CD4-positive, alpha-beta T cell treated with Interleukin-17A for 4 hours (primary cell): ENCODE data around the gene FGFR2.

Experiments used
- DNase-seq: peaks from one replicate; pipeline ENCODE4 v3.0.0-alpha.2; 2020; ENCODE audit warnings: mixed read lengths

Gene FGFR2

DNA sequence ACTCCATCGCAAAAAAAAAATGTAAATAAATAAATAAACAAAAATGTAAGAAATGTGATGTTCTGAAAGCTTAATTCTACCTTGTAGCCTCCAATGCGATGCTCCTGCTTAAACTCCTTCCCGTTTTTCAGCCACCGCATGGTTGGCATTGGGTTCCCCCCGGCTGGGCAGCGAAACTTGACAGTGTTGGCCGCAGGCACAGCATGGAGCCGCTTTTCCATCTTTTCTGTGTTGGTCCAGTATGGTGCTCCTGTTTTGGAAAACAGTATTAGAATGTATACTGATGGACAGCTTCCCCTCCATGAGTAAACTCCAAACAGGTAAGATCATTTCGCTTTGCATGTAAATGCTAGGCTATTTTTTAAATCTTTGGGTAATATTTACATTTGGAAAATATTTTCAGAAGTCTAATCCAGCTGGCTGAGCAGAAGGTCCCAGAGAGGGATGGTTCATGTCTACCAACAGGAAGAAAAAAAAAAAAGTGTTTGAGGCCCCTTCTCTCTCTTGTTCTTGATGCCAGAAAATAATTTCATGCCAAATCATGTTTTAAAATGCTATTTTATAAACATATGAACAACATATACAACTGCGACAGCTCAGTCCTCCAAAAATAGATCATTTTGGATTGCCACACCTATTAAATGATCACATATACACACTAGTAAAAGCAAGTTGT, 46.9 kb downstream of the FGFR2 start:
- DNase-seq: no peak

DNA sequence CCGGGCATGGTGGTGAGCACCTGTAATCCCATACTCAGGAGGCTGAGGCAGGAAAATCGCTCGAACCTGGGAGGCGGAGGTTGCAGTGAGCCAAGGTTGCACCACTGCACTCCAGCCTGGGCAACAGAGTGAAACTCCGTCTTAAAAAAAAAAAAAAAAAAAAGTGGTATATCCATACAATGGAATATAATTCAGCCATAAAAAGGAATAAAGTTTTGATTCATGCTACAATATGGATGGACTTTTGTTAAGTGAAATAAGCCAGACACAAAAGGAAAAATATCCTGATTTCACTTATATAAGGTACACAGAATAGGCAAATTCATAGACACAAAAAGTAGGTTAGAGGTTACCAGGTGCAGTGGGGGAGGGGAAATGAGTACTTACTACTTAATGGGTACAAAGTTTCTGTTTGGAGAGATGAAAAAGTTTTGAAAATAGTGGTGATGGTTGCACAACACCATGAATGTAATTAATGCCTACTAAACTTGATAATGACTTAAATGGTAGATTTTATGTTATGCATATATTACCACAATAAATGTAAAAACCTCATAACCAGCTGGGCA, 53.9 kb downstream of the FGFR2 start:
- no peak for DNase-seq

DNA sequence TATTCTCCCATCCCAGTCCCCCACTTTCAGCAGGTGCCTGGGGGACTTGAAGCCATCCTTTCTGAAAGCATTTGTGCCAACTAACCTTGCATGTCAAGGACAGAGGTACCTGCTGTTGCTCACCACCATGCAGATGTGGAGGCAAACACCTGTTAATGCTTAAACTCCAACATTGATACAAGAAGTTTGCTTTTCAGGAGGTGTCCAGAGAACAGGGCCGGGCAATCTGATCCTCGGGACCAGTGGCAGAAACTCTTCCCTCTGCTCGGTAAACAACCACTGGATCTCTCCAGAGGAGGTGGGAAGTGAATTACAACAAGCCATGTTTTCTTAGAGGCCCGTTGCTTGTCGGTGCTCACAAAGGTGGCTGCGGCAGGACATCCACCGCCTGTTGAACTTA, 54.7 kb downstream of the FGFR2 start:
- DNase-seq: no peak

DNA sequence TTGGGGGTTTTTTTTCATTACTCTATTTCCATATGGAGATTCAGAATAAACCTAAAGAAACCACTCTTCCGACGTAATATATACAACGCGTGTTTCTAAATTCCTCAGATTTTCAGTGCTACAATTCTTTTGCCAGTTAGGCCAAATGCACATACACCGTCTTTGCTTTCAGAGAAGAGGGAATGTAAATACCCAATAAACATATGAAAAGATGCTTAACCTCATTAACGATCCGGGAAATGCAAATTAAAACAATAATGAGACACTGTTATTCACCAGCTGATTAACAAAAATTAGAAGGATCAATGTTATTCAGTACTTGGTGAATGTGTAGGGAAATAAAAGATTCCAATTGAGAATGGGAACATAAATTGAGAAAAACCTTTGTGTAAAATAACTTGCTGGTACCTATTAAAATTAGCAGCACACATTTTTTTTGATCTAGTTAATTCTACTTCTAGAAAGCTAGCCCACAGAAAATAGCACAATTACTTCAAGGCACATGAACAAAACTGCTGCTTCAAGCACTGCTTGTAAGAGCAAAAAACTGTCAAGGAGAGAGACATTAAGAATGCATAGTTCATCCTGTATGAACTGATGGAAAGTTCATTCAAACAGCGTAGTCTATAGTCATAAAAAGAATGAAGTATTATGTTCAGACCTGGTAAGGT, 56.7 kb downstream of the FGFR2 start:
- DNase-seq: no peak

DNA sequence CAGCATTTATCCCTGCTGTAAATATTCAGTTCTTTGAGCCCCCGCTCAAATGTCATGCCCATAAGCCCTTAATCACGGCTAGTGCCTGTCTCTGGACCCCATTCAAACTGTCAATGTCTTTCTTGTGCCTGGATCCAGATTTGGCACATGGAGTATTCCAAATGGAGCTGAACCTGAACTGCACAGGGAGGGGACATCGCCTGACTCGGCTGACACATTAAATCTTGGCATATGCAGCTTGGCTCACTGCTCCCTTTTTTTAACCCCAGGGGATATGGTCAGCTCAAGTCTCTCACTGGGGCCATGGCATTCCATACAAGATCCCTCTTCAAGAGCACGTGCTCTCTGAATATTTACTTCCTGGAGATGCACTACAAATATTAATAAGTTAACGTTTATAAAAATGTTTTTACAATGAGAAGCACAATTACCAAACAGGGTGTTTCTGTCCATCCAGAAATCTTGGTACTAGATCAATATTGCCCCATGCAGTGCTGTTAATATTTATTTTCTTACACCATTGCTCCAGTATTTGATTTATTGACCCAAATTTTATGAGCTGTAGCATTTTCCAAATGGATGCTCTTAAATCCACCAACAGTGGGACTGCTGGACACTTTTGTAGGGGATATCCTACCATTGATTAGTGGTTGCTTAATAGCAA, 57.4 kb downstream of the FGFR2 start:
- DNase-seq: no peak

DNA sequence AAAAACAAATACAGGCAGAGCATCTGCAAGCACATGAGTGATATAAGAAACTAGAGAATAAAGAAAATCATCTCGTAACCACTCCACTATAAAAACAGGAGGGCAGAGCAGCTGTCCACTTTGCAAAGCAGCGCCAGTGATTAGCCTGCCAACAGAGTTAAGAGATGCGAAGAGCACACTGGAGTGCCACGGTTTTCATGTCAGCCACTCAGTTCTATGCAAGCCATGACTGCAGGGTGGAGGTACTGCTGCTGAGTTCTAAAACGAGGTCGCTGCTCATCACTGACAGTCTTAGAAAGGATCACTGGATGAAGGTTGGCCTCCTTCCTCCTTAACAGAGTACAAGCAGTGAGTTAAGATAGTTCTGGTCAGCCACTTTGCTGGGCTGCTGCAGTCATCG, 58.5 kb downstream of the FGFR2 start:
- DNase-seq: no peak

DNA sequence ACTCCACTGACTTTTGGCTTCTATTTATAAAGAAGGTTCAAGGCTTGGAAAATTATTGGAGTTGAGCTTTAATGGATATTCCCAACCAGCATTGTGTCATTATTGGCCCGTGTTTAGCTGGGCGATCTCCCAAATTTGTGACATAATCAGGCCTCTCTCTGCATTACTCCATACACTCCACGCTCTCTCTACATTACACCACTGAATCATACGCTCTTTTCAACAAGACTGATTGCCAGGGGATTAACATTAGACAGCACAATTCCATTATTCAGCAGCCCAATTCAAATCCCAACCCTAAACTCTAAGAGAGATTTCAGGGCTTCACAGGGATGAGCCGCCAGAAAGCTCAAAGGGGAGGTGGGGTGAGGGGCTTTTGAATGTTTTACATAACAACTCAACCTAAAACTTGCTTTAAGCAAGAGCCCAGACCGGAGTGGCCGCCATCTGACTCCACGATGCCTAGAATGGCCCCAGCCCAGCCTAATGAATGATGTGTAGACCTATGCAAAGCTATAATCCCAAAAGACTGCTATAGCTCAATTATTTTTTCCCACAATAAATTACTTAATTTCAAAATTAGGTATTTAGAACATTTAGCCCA, 61.8 kb downstream of the FGFR2 start:
- no peak for DNase-seq

DNA sequence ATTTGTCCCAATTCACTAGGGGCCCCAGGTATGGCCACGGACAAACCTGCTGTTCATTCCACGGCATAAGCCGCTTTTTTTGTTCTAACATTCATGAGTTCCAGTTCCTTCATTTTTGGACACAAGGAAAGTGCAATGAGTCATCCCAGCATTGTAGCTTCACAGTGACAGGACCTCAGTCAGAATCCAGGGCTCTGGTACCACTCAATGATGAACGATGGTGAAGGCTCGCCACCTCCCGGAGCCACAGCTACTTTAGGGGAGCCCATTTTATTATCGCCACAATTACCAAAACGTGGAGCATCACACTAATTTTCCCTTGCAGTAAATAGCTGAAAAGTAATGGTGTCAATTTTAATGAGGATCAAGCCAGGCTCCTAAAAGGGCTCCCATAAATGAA, 62.9 kb downstream of the FGFR2 start:
- DNase-seq: no peak

DNA sequence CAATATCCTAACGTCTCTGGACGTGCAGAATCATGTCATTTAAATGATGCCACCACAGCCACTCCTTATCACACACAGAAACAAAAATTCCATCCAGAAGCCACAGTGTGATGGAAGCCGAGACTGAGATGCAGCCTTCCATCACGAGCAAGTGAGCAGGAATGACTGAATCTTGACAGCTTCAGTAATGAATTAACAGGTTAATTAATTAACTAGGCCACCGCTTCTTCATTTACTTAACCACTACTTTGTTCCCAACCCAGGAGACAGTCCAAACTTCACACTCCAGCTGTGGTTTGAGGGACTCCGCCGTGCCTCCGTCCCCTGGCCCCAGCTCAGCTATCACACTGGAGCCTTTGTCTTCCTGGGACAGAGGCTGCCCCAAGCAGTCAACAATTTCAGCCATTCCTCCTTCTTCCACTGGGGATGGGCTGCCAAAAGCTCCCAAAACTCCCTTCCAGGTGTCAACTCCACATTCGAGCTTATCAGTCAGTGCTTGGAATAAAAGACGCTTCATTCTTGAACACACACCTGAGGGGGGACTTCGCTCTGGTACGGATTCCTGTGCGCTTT, 65.9 kb downstream of the FGFR2 start:
- DNase-seq: no peak

DNA sequence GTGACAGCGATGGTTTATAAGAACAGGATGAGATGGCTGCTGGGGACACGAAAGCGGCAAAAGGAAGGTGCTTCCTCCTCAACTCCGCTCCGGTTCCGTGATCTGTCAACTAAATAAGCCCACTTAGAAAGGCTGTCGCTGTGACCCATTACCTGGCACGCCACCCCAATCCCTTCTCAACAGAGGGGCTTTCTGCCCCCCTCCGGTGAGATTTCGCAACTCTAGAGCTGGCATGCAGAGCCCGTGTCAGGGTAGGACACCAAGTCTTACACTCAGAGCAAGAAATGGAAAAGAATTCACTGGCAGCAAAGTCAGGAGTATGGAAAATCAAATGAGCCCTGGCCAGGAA, 66.4 kb downstream of the FGFR2 start:
- no peak for DNase-seq

DNA sequence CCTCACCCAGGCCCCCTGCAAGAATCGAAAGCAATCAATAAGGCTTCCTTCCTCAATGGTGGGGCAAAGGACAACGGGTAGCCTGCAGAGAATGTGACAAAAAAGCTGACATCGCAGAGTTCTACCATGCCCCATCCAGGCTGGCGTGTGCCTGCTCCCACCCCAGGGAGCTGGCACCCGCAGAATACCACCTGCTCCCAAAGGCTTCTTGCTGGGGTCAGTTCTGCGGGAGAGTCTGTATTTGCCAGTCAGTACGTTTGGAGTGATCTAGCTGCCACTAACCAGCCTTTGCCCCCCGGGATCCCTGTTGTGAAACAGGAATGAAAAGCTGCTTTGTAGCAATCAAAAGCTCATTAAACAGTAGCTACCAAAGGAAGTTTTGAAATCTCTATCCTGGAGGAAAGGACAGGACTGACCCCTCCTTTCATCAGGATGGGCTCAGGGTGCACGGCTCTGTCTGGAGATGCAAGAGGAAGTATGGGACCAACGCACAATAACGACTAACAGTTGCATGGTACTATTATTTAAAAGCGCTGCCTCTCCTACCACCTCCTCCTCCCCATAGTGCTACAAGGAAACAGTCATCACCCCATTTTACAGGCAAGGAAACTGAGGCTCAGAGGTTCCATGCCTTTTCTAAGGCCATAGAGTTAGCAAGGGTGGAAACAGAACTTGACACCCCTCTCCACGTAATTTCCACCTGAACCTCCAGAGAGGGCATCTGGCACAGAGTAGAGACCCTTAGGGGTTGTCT, 67.0 kb downstream of the FGFR2 start:
- DNase-seq: no peak

DNA sequence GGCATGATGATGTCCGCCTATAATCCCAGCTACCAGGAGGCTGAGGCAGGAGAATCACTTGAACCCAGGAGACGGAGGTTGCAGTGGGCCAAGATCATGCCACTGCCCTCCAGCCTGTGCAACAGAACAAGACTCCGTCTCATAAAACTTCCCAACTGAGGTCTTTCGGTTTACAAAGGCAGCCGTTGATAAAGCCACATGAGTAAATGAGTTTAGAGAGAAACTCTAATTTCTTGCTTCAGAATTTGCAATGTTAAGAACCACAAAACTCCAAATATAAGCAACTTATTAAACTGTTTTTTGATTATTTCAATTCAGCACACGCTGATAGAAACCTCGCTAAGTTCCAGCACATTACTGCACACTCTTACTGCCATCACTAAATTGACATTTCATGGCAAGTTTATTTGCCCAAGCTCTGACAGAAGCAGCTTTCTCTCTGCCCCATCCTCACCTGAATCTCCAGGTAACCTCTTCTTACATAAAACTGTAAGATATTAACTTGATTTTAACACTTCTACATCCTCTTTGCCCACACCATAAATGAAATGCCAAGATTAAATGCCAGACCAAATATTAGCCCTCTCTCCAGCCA, 67.7 kb downstream of the FGFR2 start:
- DNase-seq: no peak

DNA sequence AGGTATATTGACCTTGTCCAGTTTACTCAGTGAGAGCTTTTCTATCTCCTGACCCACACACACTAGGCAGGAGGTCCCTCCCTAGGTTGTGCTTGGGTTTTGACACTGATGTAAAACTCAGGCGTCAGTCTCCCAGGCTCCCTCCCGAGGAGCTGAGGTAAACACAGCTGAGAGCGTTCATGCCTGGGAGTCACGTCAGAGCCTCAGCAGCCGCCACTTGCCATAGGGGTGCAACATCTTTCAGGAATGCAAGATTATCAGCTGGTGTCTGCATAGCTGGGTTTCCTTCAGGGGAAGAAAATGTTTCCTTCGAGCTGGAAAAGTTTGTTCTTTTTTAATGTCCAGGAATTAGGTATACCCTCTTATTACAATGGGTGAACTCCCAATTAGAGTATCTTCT, 70.6 kb downstream of the FGFR2 start:
- DNase-seq: no peak

DNA sequence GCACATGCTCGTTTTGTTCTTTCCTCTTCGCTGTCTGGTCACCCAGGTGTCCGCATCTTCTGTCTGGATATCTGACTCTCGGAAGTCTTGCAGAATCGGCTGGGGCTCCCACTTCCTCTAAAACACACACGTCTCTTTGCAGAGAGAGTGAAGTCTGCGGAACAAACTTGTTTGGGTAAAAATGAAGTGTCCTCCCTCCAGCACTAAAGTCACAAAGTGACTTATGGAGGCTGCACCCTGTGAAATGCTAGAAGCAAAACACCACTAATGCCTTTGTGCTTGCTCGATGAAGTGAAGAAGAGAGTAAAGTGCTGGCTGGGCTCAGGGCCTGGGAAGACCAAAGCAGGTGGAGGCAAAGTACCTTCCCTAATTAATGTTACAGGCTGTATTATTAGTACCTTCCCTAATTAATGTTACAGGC, 71.4 kb downstream of the FGFR2 start:
- no peak for DNase-seq

DNA sequence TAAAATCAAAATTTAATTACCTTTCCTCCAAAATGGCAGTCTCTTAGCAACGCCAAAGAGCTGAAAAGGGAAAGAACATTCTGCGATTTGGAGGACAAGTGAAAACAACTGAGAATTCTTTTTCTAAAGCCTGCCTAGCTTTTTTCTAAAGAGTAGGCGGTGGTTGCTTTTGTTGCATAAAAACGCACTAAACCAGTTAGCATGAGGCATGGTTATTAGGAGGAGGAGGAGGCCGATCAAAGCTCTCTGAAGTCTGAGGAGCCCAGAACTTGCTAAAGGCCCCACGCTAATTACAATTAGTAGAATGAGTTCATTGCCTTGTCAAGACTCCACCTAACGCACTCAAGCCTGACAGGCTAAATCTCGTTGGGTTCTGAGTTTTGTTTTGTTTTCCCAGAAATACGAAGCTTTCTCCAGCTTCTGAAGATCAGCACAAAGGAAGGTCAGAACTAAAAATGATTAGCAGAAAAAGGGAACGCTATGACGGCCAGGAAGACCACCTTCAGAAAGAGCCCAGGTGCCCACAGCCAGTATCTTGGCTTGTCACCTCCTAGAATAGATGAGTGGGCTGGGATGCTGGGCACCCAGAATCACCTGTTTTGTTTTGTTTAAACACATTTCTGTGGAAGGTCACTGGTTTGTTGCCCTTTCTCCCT, 72.0 kb downstream of the FGFR2 start:
- DNase-seq: no peak

DNA sequence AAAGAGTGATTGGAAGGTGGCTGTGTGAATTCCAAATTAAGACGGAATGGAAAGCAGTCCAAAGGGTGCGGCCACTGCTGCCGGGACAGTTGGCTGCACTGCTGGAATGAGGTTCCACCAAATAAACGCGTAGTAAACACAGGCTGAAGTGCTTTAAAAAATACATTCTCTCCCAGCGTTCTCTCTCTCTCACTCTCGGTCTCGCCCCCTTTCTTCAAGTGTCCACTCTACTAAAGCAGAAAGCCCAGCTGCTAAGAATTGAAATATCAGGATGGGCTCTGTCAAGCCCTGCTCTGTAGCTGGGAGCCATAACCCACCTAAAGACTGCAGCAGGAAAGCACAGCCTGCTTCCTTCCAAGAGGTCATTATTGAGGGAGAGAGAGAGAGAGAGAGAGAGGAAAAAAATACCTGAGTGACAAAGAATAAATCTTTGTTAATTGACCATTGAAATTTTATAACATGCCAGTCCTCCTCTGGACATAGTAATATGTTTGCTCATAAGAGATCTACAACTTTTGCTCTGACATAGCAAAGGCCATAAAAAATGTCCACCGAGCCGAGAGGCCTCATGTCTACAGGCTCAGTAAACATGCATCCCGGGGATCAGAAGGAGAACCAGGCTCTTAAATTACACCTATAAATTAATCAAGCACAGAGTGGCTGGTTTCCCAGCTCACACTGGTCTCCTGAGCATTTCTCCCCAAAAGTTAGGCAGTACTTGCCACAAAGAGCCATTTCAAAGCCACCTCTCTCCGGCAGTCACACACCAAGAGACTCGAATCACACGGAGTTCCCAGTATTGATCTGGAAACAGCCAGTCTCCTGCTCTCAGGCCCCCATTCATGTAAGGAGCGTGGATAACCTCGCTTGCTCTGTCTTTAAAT, 72.8 kb downstream of the FGFR2 start:
- DNase-seq: no peak

DNA sequence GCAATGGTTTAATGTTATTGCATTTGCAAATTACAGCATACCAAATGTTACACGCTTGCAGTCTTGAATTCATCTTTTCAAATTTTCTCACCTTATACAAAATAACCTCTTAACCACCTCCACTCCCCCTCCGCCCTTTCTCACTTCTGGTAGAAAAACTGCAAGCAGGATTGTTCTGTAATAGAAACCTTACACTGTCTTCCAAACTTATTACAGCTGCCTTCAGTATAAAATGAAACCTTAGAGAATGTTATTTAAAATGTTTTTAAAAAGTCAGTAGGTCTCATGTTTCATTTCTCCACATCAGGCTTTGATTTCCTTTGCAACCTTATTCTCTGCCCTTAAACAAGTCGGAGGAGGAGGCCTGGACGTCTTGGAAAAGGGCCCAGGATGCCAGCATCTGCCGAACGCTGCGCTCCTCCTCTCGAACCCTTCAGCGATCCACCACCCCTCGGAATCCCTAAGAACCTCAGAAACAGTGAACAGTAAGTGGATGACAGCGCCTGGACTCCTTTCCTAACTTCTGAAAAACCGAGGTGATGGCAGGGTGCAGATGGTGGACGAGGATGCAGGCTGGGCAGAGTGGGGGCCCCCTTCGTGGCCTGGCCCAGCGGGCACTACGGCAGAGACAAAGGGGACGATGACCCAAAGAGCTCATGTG, 74.0 kb downstream of the FGFR2 start:
- no peak for DNase-seq

DNA sequence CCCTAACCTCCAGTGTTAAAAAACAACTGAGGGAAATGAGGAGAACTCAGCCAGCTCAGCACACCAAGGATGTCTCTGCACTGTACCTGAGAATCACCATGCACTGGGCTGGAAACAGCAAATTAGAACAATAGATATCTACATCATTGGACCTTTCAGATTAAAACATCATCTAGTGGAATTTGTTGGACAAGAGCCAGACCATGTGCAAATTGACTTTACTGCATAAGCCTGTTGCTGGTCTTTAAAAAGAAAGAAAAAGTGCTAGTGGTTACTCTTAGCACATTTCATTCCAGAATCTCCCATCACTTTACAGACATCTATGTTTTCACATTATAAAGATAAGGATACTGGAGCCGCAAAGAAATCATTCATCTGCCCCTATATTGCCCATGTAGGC, 75.4 kb downstream of the FGFR2 start:
- DNase-seq: no peak

DNA sequence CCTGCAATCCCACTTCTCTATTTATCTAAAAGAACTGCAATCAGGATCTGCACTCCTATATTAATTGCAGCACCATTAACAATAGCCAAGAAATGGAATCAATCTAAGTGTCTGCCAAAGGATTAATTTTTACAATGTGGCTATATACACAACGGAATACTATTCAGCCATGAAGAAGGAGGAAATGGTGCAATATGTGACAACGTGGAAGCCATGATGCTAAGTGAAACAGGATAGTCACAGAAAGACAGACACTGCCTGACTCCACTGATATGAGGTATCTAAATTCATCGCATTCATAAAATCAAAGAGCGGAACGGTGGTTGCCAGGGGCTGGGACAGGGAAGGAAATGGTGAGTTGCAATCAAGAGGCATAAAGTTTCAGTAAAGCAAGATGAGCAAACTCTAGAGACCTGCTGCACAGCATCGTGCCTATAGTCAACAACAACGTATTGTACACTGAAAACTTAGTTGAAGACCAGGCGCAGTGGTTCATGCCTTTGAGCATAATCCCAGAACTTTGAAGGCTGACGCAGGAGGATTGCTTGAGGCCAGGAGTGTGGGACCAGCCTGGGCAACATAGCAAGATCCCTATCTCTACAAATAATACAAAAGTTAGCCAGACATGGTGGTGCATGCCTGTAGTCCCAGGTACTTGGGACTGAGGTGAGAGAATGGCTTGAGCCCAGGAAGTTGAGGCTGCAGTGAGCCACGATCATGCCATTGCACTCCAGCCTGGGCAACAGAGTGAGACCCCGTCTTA, 76.3 kb downstream of the FGFR2 start:
- no peak for DNase-seq
